ENCODE data around the gene PLD1. TPM values are rescaled to one million over a fixed set of nuclear protein-coding genes. Genes with fewer than 3 reads are reported as not detected.

Gene PLD1
- total RNA-seq, 1 donor from 2014 or later = 0.55 TPM

GRCh38 chr3:171817074-171817800 lies 7.0 kb upstream of the PLD1 start:
- intact Hi-C loops (cut with micrococcal nuclease) = loop anchor here (10.0 kb wide), 1 partner anchor 518 kb away; no protein-coding TSS in a partner anchor

GRCh38 chr3:171815973-171816595 lies 5.8 kb upstream of the PLD1 start:
- intact Hi-C loops (cut with micrococcal nuclease) = loop anchor here (10.0 kb wide), 1 partner anchor 519 kb away; no protein-coding TSS in a partner anchor

- intact Hi-C loops (cut with micrococcal nuclease) = loop anchor here (10.0 kb wide), 1 partner anchor 520 kb away; no protein-coding TSS in a partner anchor
These were observed 4.4 kb upstream of the PLD1 start for GRCh38 chr3:171814662-171815061.

- intact Hi-C loops (cut with micrococcal nuclease) = loop anchor here (10.0 kb wide), 1 partner anchor 521 kb away; no protein-coding TSS in a partner anchor
These were observed 3.7 kb upstream of the PLD1 start for GRCh38 chr3:171813897-171814460.

GRCh38 chr3:171813278-171813896 lies 3.1 kb upstream of the PLD1 start:
- intact Hi-C loops (cut with micrococcal nuclease) = loop anchor here (10.0 kb wide), 1 partner anchor 521 kb away; no protein-coding TSS in a partner anchor

- intact Hi-C loops (cut with micrococcal nuclease) = loop anchor here (10.0 kb wide), 1 partner anchor 522 kb away; no protein-coding TSS in a partner anchor
These were observed 2.5 kb upstream of the PLD1 start for GRCh38 chr3:171812811-171813210.

- intact Hi-C loops (cut with micrococcal nuclease) = loop anchor here (10.0 kb wide), 1 partner anchor 523 kb away; no protein-coding TSS in a partner anchor
These were observed 1.6 kb upstream of the PLD1 start for GRCh38 chr3:171811913-171812335.

- intact Hi-C loops (cut with micrococcal nuclease) = loop anchor here (10.0 kb wide), 1 partner anchor 523 kb away; no protein-coding TSS in a partner anchor
These were observed 1.1 kb upstream of the PLD1 start for GRCh38 chr3:171811295-171811912.

GRCh38 chr3:171810629-171811294 lies 479 bp upstream of the PLD1 start:
- intact Hi-C loops (cut with micrococcal nuclease) = loop anchor here (10.0 kb wide), 1 partner anchor 524 kb away; no protein-coding TSS in a partner anchor

GRCh38 chr3:171809611-171809860 lies 747 bp downstream of the PLD1 start:
- intact Hi-C loops (cut with micrococcal nuclease) = loop anchor here (10.0 kb wide), 1 partner anchor 225 kb away; the partner anchor contains the start of gene FNDC3B

- intact Hi-C loops (cut with micrococcal nuclease) = loop anchor here (10.0 kb wide), 1 partner anchor 227 kb away; the partner anchor contains the start of gene FNDC3B
These were observed 2.5 kb downstream of the PLD1 start for GRCh38 chr3:171807806-171808205.

GRCh38 chr3:171807129-171807675 lies 3.1 kb downstream of the PLD1 start:
- intact Hi-C loops (cut with micrococcal nuclease) = loop anchor here (10.0 kb wide), 1 partner anchor 228 kb away; the partner anchor contains the start of gene FNDC3B

- intact Hi-C loops (cut with micrococcal nuclease) = loop anchor here (10.0 kb wide), 1 partner anchor 228 kb away; the partner anchor contains the start of gene FNDC3B
These were observed 3.8 kb downstream of the PLD1 start for GRCh38 chr3:171806200-171807128.

GRCh38 chr3:171805687-171806086 lies 4.6 kb downstream of the PLD1 start:
- intact Hi-C loops (cut with micrococcal nuclease) = loop anchor here (10.0 kb wide), 1 partner anchor 229 kb away; the partner anchor contains the start of gene FNDC3B

GRCh38 chr3:171804618-171805389 lies 5.5 kb downstream of the PLD1 start:
- intact Hi-C loops (cut with micrococcal nuclease) = loop anchor here (10.0 kb wide), 1 partner anchor 230 kb away; the partner anchor contains the start of gene FNDC3B

GRCh38 chr3:171803044-171803443 lies 7.2 kb downstream of the PLD1 start:
- intact Hi-C loops (cut with micrococcal nuclease) = loop anchor here (10.0 kb wide), 1 partner anchor 232 kb away; the partner anchor contains the start of gene FNDC3B

- intact Hi-C loops (cut with micrococcal nuclease) = loop anchor here (10.0 kb wide), 1 partner anchor 232 kb away; the partner anchor contains the start of gene FNDC3B
These were observed 7.7 kb downstream of the PLD1 start for GRCh38 chr3:171802590-171802956.

Measured in T-helper 2 cell treated with Interferon-gamma antibody and Interleukin-4, amounts not matched to agents 100 ng/mL and 5 ng/mL, for 36 hours (primary cell).